IPS-11a (cell line): ENCODE data around the gene LIPN.

ENCODE experiments used
- H3K4me3 ChIP-seq: one replicate; pipeline ENCODE4 v1.5.1; 2013; ENCODE audit warnings: low read depth, low read length, control low read depth

Gene LIPN

GRCh38 chr10:88826388-88826787 is 66.6 kb downstream of the LIPN start:
- H3K4me3 ChIP-seq = no peak overlapping the region

GRCh38 chr10:88827671-88828070 is 67.9 kb downstream of the LIPN start:
- no peak overlapping the region for H3K4me3 ChIP-seq

GRCh38 chr10:88828310-88828709 is 68.5 kb downstream of the LIPN start:
- no peak overlapping the region for H3K4me3 ChIP-seq
